Measurements from ENCODE around the gene IFT27. TPM values are rescaled to one million over a fixed set of nuclear protein-coding genes. Genes with fewer than 3 reads are reported as not detected.

Gene IFT27
- total RNA-seq, 1 experiment from 2014 or later, result 8.3 TPM

DNA sequence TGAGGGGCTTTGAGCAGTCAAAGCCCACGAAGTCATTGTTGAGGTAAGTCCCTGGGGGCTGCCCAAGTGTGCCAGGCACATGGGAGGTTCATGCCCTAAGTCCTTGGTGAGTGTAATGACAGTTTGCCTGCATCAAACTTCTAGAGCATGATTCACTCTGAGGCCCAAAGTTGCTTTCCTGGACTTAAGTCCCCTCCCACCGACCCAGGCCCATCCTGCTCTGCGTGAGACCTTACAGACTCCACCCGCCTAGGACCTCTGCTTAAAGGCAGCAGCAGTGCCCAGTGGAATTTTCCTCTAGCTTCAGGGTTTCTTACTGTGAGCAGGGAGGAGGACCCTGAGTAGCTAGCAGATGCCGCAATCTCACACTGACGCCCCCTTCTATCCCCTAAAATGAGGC lies 46.7 kb upstream of the IFT27 start:
- ChIA-PET CTCF (no interaction called here), POLR2A (interaction anchor here (0.5 kb wide), 1 partner anchor 85 kb away, joined by 4 read pairs; no protein-coding TSS in a partner anchor)
- Histone ChIP-seq H3K4me1 (no peaks in the 10 kb centered on the region), H3K4me3 (ENCODE audit: low read depth, low read length) (no peak overlapping the region), H3K36me3 (ENCODE audit: control insufficient read depth, insufficient read depth, low read length) (no peaks in the 10 kb centered on the region), H3K27me3 (replicated peaks; ENCODE audit: control insufficient read depth, insufficient read depth, low read length) (peaks cover 1% of the 10 kb centered on the region; the same call in 1 of the 2 replicates), H3K9me3 (no peaks in the 10 kb centered on the region)
- no peaks in the 10 kb centered on the region for H3K9me3 Mint-ChIP-seq (ENCODE audit: unreplicated experiment)
- no peak overlapping the region for H3K27ac Mint-ChIP-seq (ENCODE audit: unreplicated experiment)
- H3K4me3 Mint-ChIP-seq (ENCODE audit: unreplicated experiment), result no peak overlapping the region
- H3K4me1 Mint-ChIP-seq (ENCODE audit: low read depth, unreplicated experiment), result no peaks in the 10 kb centered on the region
- TF ChIP-seq, protein P1, sequence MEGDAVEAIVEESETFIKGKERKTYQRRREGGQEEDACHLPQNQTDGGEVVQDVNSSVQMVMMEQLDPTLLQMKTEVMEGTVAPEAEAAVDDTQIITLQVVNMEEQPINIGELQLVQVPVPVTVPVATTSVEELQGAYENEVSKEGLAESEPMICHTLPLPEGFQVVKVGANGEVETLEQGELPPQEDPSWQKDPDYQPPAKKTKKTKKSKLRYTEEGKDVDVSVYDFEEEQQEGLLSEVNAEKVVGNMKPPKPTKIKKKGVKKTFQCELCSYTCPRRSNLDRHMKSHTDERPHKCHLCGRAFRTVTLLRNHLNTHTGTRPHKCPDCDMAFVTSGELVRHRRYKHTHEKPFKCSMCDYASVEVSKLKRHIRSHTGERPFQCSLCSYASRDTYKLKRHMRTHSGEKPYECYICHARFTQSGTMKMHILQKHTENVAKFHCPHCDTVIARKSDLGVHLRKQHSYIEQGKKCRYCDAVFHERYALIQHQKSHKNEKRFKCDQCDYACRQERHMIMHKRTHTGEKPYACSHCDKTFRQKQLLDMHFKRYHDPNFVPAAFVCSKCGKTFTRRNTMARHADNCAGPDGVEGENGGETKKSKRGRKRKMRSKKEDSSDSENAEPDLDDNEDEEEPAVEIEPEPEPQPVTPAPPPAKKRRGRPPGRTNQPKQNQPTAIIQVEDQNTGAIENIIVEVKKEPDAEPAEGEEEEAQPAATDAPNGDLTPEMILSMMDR (IDR thresholded peaks at IDR 0.05; ENCODE audit: insufficient read depth in 1 of 2, low read depth in 1 of 2, low read length in 1 of 2, severe bottlenecking in 1 of 2, unreplicated experiment in 1 of 2), result no peak
- BruUV-seq (replicated peaks), result no TSS peak
- DNase-seq, result no peak
- intact Hi-C loops (cut with micrococcal nuclease; ENCODE audit: unreplicated experiment), result no loop called here
- peaks cover 35% of the 10 kb centered on the region for H3K27me3 Mint-ChIP-seq (ENCODE audit: insufficient read depth, unreplicated experiment)
- H3K36me3 Mint-ChIP-seq (ENCODE audit: insufficient read depth, unreplicated experiment), result no peaks in the 10 kb centered on the region

DNA sequence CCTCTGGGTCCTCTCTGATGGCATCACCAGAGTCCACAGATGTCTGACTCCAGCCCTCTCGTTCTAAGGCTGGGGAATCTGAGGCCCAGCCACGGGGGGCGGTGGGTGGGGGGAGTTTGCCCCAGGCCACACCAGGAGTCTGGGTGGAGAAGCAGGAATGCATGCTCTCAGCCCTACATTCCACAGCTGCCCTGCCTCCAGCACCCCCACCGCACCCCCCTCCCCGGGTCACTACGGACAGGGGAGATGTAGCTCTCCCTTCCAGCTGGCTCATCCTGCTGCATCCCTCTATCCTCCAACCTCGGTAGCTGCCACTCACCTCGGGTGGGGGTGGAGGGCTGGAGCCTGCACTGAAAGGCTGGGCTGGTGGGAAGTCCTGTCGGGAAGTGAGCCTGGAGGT lies 43.2 kb upstream of the IFT27 start:
- POLR2A ChIA-PET, result no interaction called here
- Histone ChIP-seq H3K4me1 (no peaks in the 10 kb centered on the region), H3K9me3 (no peaks in the 10 kb centered on the region), H3K4me3 (ENCODE audit: low read depth, low read length) (no peak overlapping the region), H3K36me3 (ENCODE audit: control insufficient read depth, insufficient read depth, low read length) (no peaks in the 10 kb centered on the region), H3K27me3 (replicated peaks; ENCODE audit: control insufficient read depth, insufficient read depth, low read length) (peaks cover 3% of the 10 kb centered on the region)
- Mint-ChIP-seq H3K4me1 (ENCODE audit: low read depth, unreplicated experiment) (no peaks in the 10 kb centered on the region), H3K27ac (ENCODE audit: unreplicated experiment) (no peak overlapping the region), H3K36me3 (ENCODE audit: insufficient read depth, unreplicated experiment) (no peaks in the 10 kb centered on the region), H3K9me3 (ENCODE audit: unreplicated experiment) (no peaks in the 10 kb centered on the region), H3K27me3 (ENCODE audit: insufficient read depth, unreplicated experiment) (peaks cover 38% of the 10 kb centered on the region), H3K4me3 (ENCODE audit: unreplicated experiment) (no peak overlapping the region)
- CTCF ChIA-PET, result no interaction called here
- TF ChIP-seq, protein P1 (IDR thresholded peaks at IDR 0.05; ENCODE audit: insufficient read depth in 1 of 2, low read depth in 1 of 2, low read length in 1 of 2, severe bottlenecking in 1 of 2, unreplicated experiment in 1 of 2), result no peak
- no peak for DNase-seq
- intact Hi-C loops (cut with micrococcal nuclease; ENCODE audit: unreplicated experiment), result no loop called here
- no TSS peak for BruUV-seq (replicated peaks)

DNA sequence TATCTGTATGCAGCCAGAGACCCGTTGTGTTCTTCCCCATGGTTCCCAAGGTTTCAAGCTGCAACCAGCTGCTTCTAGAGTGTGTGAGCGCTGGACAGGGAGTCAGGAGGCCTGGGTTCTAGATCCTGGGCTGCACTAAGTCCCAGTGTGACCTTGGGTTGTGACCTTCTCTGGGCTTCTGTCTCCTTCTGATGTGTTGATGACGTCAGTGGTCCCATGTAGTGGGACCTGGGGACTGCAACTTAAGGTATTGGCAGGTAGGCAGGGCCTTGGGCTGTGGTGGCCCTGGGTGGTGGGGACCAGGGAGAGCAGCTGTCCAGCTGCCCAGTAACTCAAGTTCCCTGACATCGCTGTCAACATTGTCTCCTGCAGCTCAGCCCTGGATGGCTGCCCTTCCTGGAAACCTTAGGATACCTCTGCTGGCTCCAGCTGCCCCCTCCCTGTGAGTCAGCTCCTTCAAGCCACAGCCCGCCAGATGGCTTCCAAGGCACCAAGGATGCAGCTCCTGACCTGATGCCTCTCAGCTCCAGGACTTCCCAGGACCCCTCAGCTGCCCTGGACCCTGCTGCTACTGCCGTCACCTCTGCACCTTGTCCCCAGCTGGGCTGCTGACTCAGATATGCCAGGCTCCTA lies 42.2 kb upstream of the IFT27 start:
- Histone ChIP-seq H3K36me3 (ENCODE audit: control insufficient read depth, insufficient read depth, low read length) (no peaks in the 10 kb centered on the region), H3K9me3 (no peaks in the 10 kb centered on the region), H3K27me3 (replicated peaks; ENCODE audit: control insufficient read depth, insufficient read depth, low read length) (peaks cover 3% of the 10 kb centered on the region), H3K4me1 (no peaks in the 10 kb centered on the region), H3K4me3 (ENCODE audit: low read depth, low read length) (no peak overlapping the region)
- intact Hi-C loops (cut with micrococcal nuclease; ENCODE audit: unreplicated experiment), result no loop called here
- ChIA-PET POLR2A (no interaction called here), CTCF (no interaction called here)
- Mint-ChIP-seq H3K27ac (ENCODE audit: unreplicated experiment) (no peak overlapping the region), H3K4me1 (ENCODE audit: low read depth, unreplicated experiment) (no peaks in the 10 kb centered on the region), H3K4me3 (ENCODE audit: unreplicated experiment) (no peak overlapping the region), H3K9me3 (ENCODE audit: unreplicated experiment) (no peaks in the 10 kb centered on the region), H3K36me3 (ENCODE audit: insufficient read depth, unreplicated experiment) (no peaks in the 10 kb centered on the region), H3K27me3 (ENCODE audit: insufficient read depth, unreplicated experiment) (peaks cover 48% of the 10 kb centered on the region)
- no TSS peak for BruUV-seq (replicated peaks)
- no peak for DNase-seq
- TF ChIP-seq, protein P1 (IDR thresholded peaks at IDR 0.05; ENCODE audit: insufficient read depth in 1 of 2, low read depth in 1 of 2, low read length in 1 of 2, severe bottlenecking in 1 of 2, unreplicated experiment in 1 of 2), result no peak

All from Caco-2 (cell line).